Chondrocyte (in vitro differentiated cells): Measurements from ENCODE around the gene MRPL45. TPM values are rescaled to one million over a fixed set of nuclear protein-coding genes. Genes with fewer than 3 reads are reported as not detected.

Experiments used
- DNase-seq: peaks from one replicate; pipeline ENCODE4 v3.0.0; 2021; ENCODE audit warnings: mixed read lengths, low spot score
- H3K27ac Mint-ChIP-seq: one replicate; pipeline ENCODE4 v1.8.0; 2021; ENCODE audit warnings: mild to moderate bottlenecking, moderate library complexity, mixed read lengths; ENCODE audit not compliant: unreplicated experiment
- H3K27me3 Mint-ChIP-seq: 2 replicates; pipeline ENCODE4 v1.8.0; 2021; ENCODE audit warnings: low read depth, mixed read lengths
- H3K36me3 Mint-ChIP-seq: 2 replicates; pipeline ENCODE4 v1.8.0; 2021; ENCODE audit warnings: low read depth, mixed read lengths
- H3K4me1 Mint-ChIP-seq: 2 replicates; pipeline ENCODE4 v1.8.0; 2021; ENCODE audit warnings: low read depth, mild to moderate bottlenecking, mixed read lengths
- H3K4me3 Mint-ChIP-seq: one replicate; pipeline ENCODE4 v1.8.0; 2021; ENCODE audit warnings: mild to moderate bottlenecking, moderate library complexity, mixed read lengths; ENCODE audit not compliant: unreplicated experiment
- H3K9me3 Mint-ChIP-seq: 2 replicates; pipeline ENCODE4 v1.8.0; 2021; ENCODE audit warnings: low read depth, mixed read lengths
- total RNA-seq: library from RNA; stranded (reverse); gene quantifications from 3 replicates; pipeline ENCODE4 v1.2.1, GENCODE V29; 2021
- TF ChIP-seq, protein P1 (sequence below): fragments of 200-600 bp; sonication (generic); IDR thresholded peaks from 2 replicates; pipeline ENCODE4 v1.5.0; 2021; ENCODE audit warnings: antibody characterized with exemption, mild to moderate bottlenecking, moderate library complexity

MRPL45 gene
- total RNA-seq, 1 donor from 2014 or later, result 26.0 TPM

DNA sequence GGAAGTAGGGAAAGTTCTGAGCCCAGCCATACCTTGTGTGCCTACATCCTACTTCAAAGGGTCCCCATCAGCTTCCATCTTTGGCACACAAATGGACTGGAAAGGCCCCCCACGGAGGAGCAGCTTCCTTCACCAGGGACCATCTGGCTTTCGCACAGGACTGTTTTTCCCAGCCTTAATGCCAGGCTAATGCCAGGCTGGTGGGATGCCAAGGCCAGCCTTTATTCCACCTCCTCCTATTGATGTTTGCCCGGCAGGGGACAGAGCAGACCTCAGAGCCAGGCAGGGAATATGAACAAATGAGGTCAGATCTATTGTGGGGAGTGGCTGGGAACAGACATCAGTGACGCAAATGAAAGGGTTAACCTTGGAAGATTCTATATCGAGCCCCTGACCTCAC lies 41.1 kb downstream of the MRPL45 start:
- no peak overlapping the region for H3K27ac Mint-ChIP-seq
- peaks cover 3% of the 10 kb centered on the region for H3K4me1 Mint-ChIP-seq
- TF ChIP-seq, protein P1, sequence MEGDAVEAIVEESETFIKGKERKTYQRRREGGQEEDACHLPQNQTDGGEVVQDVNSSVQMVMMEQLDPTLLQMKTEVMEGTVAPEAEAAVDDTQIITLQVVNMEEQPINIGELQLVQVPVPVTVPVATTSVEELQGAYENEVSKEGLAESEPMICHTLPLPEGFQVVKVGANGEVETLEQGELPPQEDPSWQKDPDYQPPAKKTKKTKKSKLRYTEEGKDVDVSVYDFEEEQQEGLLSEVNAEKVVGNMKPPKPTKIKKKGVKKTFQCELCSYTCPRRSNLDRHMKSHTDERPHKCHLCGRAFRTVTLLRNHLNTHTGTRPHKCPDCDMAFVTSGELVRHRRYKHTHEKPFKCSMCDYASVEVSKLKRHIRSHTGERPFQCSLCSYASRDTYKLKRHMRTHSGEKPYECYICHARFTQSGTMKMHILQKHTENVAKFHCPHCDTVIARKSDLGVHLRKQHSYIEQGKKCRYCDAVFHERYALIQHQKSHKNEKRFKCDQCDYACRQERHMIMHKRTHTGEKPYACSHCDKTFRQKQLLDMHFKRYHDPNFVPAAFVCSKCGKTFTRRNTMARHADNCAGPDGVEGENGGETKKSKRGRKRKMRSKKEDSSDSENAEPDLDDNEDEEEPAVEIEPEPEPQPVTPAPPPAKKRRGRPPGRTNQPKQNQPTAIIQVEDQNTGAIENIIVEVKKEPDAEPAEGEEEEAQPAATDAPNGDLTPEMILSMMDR, result no peak
- no peaks in the 10 kb centered on the region for H3K9me3 Mint-ChIP-seq
- no peaks in the 10 kb centered on the region for H3K36me3 Mint-ChIP-seq
- peaks cover 15% of the 10 kb centered on the region for H3K27me3 Mint-ChIP-seq
- DNase-seq, result no peak
- H3K4me3 Mint-ChIP-seq, result no peak overlapping the region

DNA sequence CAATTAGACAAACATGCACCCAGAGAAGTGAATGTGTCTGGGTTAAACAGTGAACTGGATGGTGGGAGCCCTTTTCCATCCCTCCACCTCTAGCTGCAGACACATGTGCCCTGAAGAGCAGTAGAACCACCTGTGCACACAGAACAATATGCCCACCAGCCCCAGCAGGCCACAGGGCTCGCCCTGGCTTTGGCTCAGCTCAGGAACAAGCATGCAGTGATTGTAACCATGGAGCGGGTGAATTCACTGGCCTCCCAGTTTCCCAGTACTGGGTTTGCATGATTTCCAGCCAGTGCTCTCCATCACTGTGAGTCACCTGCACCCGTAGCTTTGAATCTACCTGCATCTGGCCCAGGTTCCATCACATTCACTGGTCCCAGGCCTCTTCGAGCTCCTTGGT lies 41.6 kb downstream of the MRPL45 start:
- H3K4me3 Mint-ChIP-seq, result no peak overlapping the region
- DNase-seq, result no peak
- peaks cover 13% of the 10 kb centered on the region for H3K27me3 Mint-ChIP-seq
- no peaks in the 10 kb centered on the region for H3K9me3 Mint-ChIP-seq
- TF ChIP-seq, protein P1, result no peak
- no peaks in the 10 kb centered on the region for H3K36me3 Mint-ChIP-seq
- no peak overlapping the region for H3K27ac Mint-ChIP-seq
- H3K4me1 Mint-ChIP-seq, result peaks cover 3% of the 10 kb centered on the region

DNA sequence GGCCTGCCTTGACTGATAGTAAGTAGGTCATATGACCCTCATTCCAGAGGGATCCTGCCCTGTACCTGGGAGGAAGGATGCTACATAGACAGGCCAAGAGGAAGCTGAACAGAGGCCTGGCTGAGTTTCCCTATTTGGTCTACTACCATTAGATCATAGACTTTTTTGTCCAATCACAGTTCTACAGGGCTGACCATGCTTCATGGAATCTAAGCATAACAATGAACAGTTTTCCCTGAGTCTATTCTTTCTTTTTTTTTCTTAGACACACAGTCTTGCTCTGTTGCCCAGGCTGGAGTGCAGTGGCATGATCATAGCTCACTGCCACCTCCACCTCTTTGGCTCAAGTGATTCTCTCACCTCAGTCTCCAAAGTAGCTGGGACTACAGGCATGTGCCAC lies 42.9 kb downstream of the MRPL45 start:
- Mint-ChIP-seq H3K4me1 (peaks cover 3% of the 10 kb centered on the region), H3K9me3 (no peaks in the 10 kb centered on the region), H3K27me3 (peaks cover 8% of the 10 kb centered on the region), H3K36me3 (no peaks in the 10 kb centered on the region), H3K27ac (no peak overlapping the region), H3K4me3 (no peak overlapping the region)
- TF ChIP-seq, protein P1, result no peak
- no peak for DNase-seq

DNA sequence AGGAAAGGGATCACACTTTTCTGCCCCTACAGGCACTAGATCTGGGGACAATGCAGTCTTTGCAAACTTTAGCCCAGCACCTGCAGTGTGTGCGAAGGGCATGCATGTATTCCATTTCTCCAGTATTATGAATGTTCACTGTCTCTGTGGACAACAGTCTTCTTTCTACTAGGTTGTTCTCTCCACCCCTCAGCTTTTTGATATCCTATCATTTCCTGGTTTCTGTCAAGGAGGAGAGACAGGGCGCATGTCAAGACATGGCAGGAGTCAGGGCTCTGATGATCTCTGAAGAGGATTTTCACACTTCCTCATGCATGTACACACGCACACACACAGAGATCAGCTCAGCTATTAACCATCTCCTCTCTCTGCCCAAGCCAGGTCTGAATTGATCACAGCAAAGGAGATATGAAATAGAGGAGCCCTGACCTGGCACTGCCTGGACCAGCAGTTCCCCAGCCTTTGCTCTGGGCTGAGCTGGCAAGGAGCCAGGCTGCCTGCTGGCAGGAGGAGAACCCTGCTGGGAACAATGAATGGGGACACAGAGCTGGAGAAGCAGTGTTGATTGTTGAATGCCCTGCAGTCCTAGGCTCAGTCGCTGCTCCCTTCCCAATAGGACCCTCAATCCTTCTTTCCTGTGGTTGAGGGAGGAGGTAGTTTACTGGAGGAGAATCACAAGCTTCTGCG lies 44.2 kb downstream of the MRPL45 start:
- TF ChIP-seq, protein P1, result no peak
- Mint-ChIP-seq H3K4me1 (peaks cover 3% of the 10 kb centered on the region), H3K36me3 (no peaks in the 10 kb centered on the region), H3K27me3 (peaks cover 8% of the 10 kb centered on the region), H3K4me3 (no peak overlapping the region), H3K27ac (no peak overlapping the region), H3K9me3 (no peaks in the 10 kb centered on the region)
- no peak for DNase-seq

DNA sequence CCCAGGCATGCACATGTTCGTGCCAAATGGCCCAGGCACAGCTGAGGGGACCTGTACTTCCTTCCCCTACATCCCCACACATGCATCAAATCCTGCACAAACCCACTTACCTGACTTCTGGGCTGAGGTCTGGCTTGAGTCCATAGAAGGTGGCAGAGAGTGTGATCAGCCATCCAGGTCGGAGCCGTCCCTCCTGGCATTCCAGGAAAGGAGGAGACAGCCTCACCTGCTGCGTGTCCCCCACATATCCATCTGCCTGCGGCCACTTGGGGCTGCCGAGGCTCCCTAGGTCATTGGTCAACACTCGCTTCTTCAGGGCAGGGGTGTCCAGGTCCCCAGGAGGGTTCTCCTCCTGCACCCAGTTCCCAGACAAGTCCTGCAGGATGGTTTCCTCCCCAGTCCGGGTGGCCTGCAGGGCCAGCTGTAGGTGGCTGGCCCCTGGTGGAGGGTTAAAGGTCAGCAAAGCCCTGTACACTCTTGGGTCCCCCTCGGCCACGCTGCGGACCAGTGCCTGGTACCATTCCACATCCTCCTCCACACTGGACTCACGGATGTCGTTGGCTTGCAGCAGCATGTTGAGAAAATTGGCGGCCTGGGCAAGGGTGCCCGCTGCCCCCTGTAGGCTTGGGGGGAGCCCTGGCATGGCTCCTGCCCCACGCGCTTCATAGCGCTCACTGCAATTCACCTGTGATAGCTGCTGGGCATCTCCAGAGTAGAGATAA lies 46.1 kb downstream of the MRPL45 start:
- peak; percentile 70 for DNase-seq
- H3K27me3 Mint-ChIP-seq, result peaks cover 7% of the 10 kb centered on the region
- H3K27ac Mint-ChIP-seq, result no peak overlapping the region
- TF ChIP-seq, protein P1, result no peak
- H3K4me3 Mint-ChIP-seq, result no peak overlapping the region
- H3K36me3 Mint-ChIP-seq, result no peaks in the 10 kb centered on the region
- no peaks in the 10 kb centered on the region for H3K9me3 Mint-ChIP-seq
- H3K4me1 Mint-ChIP-seq, result peaks cover 3% of the 10 kb centered on the region
